ENCODE results near the gene XBP1. TPM values are rescaled to one million over a fixed set of nuclear protein-coding genes. Genes with fewer than 3 reads are reported as not detected.
A peak's percentile ranks its signal among the peaks of the same experiment; 100 is the strongest.

Gene XBP1
- total RNA-seq, 2 donors from 2014 or later, result 176 to 282 TPM

- Histone ChIP-seq H3K4me3 (no peak overlapping the region), H3K27me3 (replicated peaks; ENCODE audit: insufficient read depth) (no peaks in the 10 kb centered on the region), H3K36me3 (no peaks in the 10 kb centered on the region), H3K4me1 (ENCODE audit: control insufficient read depth in 1 of 2, low read depth in 2 of 2) (peaks cover 15 to 17% of the 10 kb centered on the region in 2 donors), H3K9me3 (no peaks in the 10 kb centered on the region), H3K27ac (peak overlapping the region; percentile 32 to 57)
- ATAC-seq (ENCODE audit: insufficient number of reproducible peaks, low FRiP score, low read depth), result no peak
- TF ChIP-seq CTCF (IDR thresholded peaks at IDR 0.05), result no peak
- no peak for DNase-seq (ENCODE audit: low spot score)
Observed at GRCh38 chr22:28817919-28818859, 17.8 kb upstream of the XBP1 start.

- no peaks in the 10 kb centered on the region for H3K27me3 ChIP-seq (replicated peaks; ENCODE audit: insufficient read depth)
- ATAC-seq (ENCODE audit: insufficient number of reproducible peaks, low FRiP score, low read depth) (no peak), DNase-seq (ENCODE audit: low spot score) (no peak)
- no peaks in the 10 kb centered on the region for H3K36me3 ChIP-seq
- H3K9me3 ChIP-seq, result no peaks in the 10 kb centered on the region
- no peak for TF ChIP-seq CTCF (IDR thresholded peaks at IDR 0.05)
- no peak overlapping the region for H3K4me3 ChIP-seq
- peaks cover 15 to 26% of the 10 kb centered on the region in 2 donors for H3K4me1 ChIP-seq (ENCODE audit: control insufficient read depth in 1 of 2, low read depth in 2 of 2)
- H3K27ac ChIP-seq, result no peak overlapping the region
Observed at GRCh38 chr22:28817064-28817463, 16.7 kb upstream of the XBP1 start.

GRCh38 chr22:28815729-28816128 lies 15.4 kb upstream of the XBP1 start:
- H3K9me3 ChIP-seq, result no peaks in the 10 kb centered on the region
- DNase-seq (ENCODE audit: low spot score), result no peak
- ATAC-seq (ENCODE audit: insufficient number of reproducible peaks, low FRiP score, low read depth), result no peak

GRCh38 chr22:28815111-28815510 lies 14.7 kb upstream of the XBP1 start:
- Histone ChIP-seq H3K36me3 (no peaks in the 10 kb centered on the region), H3K4me3 (no peak overlapping the region), H3K27me3 (replicated peaks; ENCODE audit: insufficient read depth) (no peaks in the 10 kb centered on the region), H3K9me3 (no peaks in the 10 kb centered on the region), H3K27ac (no peak overlapping the region), H3K4me1 (ENCODE audit: control insufficient read depth in 1 of 2, low read depth in 2 of 2) (peaks cover 15 to 26% of the 10 kb centered on the region in 2 donors)
- TF ChIP-seq CTCF (IDR thresholded peaks at IDR 0.05), result no peak
- ATAC-seq (ENCODE audit: insufficient number of reproducible peaks, low FRiP score, low read depth), result no peak
- no peak for DNase-seq (ENCODE audit: low spot score)

More at GRCh38 chr22:28815729-28816128, 15.4 kb upstream of the XBP1 start:
- Histone ChIP-seq H3K4me3 (no peak overlapping the region), H3K4me1 (ENCODE audit: control insufficient read depth in 1 of 2, low read depth in 2 of 2) (peaks cover 15 to 26% of the 10 kb centered on the region in 2 donors), H3K36me3 (no peaks in the 10 kb centered on the region), H3K27me3 (replicated peaks; ENCODE audit: insufficient read depth) (no peaks in the 10 kb centered on the region), H3K27ac (no peak overlapping the region)
- TF ChIP-seq CTCF (IDR thresholded peaks at IDR 0.05), result no peak

GRCh38 chr22:28813772-28814518 lies 13.6 kb upstream of the XBP1 start:
- Histone ChIP-seq H3K36me3 (no peaks in the 10 kb centered on the region), H3K4me3 (no peak overlapping the region), H3K9me3 (no peaks in the 10 kb centered on the region), H3K27me3 (replicated peaks; ENCODE audit: insufficient read depth) (no peaks in the 10 kb centered on the region), H3K27ac (peak overlapping the region in 1 of 2 donors; percentile 13), H3K4me1 (ENCODE audit: control insufficient read depth in 1 of 2, low read depth in 2 of 2) (peaks cover 10 to 23% of the 10 kb centered on the region in 2 donors)
- no peak for DNase-seq (ENCODE audit: low spot score)
- no peak for ATAC-seq (ENCODE audit: insufficient number of reproducible peaks, low FRiP score, low read depth)
- no peak for TF ChIP-seq CTCF (IDR thresholded peaks at IDR 0.05)

Measured in thoracic aorta (tissue), 2 donors.